Measurements from ENCODE around the gene CRYGB.
"Not testable (repeated sequence)": the region's sequence is repeated elsewhere in the genome, so short reads cannot be mapped to it uniquely, and the experiment has no call there.

CRYGB gene

DNA sequence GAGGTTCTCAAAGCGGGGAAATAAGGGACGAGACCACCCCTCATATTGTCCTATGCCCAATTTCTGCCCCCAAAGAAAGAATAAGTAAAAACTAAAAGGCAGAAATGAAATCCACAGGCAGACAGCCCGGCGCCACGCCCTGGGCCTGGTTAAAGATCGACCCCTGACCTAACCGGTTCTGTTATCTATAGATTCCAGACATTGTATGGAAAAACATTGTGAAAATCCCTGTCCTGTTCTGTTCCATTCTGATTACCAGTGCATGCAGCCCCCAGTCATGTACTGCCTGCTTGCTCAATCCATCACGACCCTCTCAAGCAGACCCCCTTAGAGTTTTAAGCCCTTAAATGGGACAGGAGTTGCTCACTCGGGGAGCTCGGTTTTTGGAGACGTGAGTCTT is 28.6 kb downstream of the CRYGB start:
- not testable (repeated sequence) for H3K36me3 ChIP-seq (ENCODE audit: control insufficient read depth in 2 of 2, insufficient read depth in 2 of 2, low read length in 2 of 2); H3K9ac ChIP-seq (ENCODE audit: low read depth in 1 of 2, low read length in 2 of 2); H3K27ac ChIP-seq (ENCODE audit: low read depth in 2 of 2, low read length in 2 of 2); H3K4me3 ChIP-seq (ENCODE audit: low read length in 2 of 2); H3K4me1 ChIP-seq (ENCODE audit: control insufficient read depth in 2 of 2, insufficient read depth in 2 of 2, low read length in 2 of 2); H3K27me3 ChIP-seq (ENCODE audit: control insufficient read depth in 2 of 2, insufficient read depth in 2 of 2, low read length in 2 of 2); H3K9me3 ChIP-seq (ENCODE audit: control insufficient read depth in 2 of 2, low read length in 2 of 2)

DNA sequence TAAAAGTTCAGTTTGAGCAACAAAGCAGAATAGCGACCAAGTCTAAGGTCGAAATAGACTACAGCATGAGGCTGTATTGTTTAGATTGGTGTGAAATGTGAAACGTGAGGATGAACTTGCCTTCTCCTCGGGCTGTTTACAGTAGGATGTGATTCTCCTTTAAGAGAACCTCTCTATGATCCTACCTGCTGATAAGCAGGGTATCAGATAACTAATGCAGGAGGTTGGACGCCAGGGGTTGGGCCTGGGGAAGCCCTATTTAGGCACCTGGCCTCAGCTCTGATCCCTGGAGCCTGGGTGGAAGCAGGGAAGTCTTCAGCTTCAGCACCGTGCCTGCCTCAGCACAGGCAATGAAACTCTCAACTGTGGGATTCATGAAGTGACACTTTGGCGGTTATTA is 33.0 kb downstream of the CRYGB start:
- no peaks in the 10 kb centered on the region for H3K36me3 ChIP-seq (ENCODE audit: control insufficient read depth in 2 of 2, insufficient read depth in 2 of 2, low read length in 2 of 2)
- H3K9ac ChIP-seq (ENCODE audit: low read depth in 1 of 2, low read length in 2 of 2) = no peak overlapping the region
- no peak overlapping the region for H3K27ac ChIP-seq (ENCODE audit: low read depth in 2 of 2, low read length in 2 of 2)
- H3K4me1 ChIP-seq (ENCODE audit: control insufficient read depth in 2 of 2, insufficient read depth in 2 of 2, low read length in 2 of 2) = no peaks in the 10 kb centered on the region
- no peak overlapping the region for H3K4me3 ChIP-seq (ENCODE audit: low read length in 2 of 2)
- H3K27me3 ChIP-seq (ENCODE audit: control insufficient read depth in 2 of 2, insufficient read depth in 2 of 2, low read length in 2 of 2) = no peaks in the 10 kb centered on the region
- no peaks in the 10 kb centered on the region for H3K9me3 ChIP-seq (ENCODE audit: control insufficient read depth in 2 of 2, low read length in 2 of 2)

DNA sequence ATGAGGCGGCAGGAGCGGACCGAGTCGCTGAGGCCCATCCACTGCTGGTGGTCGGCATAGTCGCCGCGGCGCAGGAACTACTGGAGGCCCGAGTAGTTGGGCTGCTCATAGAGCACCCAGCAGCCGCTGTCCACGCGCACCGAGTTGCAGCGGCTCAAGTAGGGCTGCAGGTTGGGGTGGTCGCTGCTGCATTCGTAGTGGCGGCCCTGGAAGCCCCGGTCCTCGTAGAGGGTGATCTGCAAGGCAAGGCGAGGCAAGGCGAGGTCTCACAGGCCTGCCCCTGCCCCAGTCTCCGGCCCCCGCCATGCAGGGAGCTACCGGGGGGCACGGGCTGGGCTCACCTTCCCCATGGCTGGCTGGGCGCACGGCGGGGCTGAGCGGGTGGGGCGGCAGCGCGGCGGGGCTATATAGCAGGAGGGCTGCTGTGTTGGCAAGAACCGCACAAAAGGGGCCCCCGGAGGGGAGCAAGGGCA is 33.6 kb downstream of the CRYGB start:
- H3K9ac ChIP-seq (ENCODE audit: low read depth in 1 of 2, low read length in 2 of 2); H3K27ac ChIP-seq (ENCODE audit: low read depth in 2 of 2, low read length in 2 of 2); H3K27me3 ChIP-seq (ENCODE audit: control insufficient read depth in 2 of 2, insufficient read depth in 2 of 2, low read length in 2 of 2); H3K36me3 ChIP-seq (ENCODE audit: control insufficient read depth in 2 of 2, insufficient read depth in 2 of 2, low read length in 2 of 2); H3K4me1 ChIP-seq (ENCODE audit: control insufficient read depth in 2 of 2, insufficient read depth in 2 of 2, low read length in 2 of 2); H3K4me3 ChIP-seq (ENCODE audit: low read length in 2 of 2); H3K9me3 ChIP-seq (ENCODE audit: control insufficient read depth in 2 of 2, low read length in 2 of 2): not testable (repeated sequence)

DNA sequence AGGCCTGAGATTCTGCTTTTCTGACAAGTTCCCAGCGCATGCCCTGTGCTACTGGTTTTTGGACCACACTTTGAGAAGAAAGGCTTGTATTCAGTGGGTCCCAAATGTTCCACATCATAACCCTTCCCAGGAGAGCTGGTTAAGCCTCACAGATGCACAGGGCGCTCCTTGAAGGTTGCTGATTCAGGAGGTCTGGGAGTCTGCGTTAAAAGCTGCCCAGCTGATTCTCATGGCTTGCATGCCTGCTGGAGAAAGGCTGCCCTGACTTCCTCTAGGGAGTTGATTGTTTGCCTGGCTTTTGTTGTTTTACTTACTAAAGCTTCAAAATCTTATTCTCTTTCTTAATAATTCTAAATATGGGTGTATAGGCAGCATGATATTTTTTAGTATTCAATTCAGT is 42.3 kb downstream of the CRYGB start:
- no peak overlapping the region for H3K4me3 ChIP-seq (ENCODE audit: low read length in 2 of 2)
- H3K27me3 ChIP-seq (ENCODE audit: control insufficient read depth in 2 of 2, insufficient read depth in 2 of 2, low read length in 2 of 2) = no peaks in the 10 kb centered on the region
- H3K27ac ChIP-seq (ENCODE audit: low read depth in 2 of 2, low read length in 2 of 2) = no peak overlapping the region
- H3K36me3 ChIP-seq (ENCODE audit: control insufficient read depth in 2 of 2, insufficient read depth in 2 of 2, low read length in 2 of 2) = no peaks in the 10 kb centered on the region
- H3K4me1 ChIP-seq (ENCODE audit: control insufficient read depth in 2 of 2, insufficient read depth in 2 of 2, low read length in 2 of 2) = no peaks in the 10 kb centered on the region
- no peaks in the 10 kb centered on the region for H3K9me3 ChIP-seq (ENCODE audit: control insufficient read depth in 2 of 2, low read length in 2 of 2)
- no peak overlapping the region for H3K9ac ChIP-seq (ENCODE audit: low read depth in 1 of 2, low read length in 2 of 2)

DNA sequence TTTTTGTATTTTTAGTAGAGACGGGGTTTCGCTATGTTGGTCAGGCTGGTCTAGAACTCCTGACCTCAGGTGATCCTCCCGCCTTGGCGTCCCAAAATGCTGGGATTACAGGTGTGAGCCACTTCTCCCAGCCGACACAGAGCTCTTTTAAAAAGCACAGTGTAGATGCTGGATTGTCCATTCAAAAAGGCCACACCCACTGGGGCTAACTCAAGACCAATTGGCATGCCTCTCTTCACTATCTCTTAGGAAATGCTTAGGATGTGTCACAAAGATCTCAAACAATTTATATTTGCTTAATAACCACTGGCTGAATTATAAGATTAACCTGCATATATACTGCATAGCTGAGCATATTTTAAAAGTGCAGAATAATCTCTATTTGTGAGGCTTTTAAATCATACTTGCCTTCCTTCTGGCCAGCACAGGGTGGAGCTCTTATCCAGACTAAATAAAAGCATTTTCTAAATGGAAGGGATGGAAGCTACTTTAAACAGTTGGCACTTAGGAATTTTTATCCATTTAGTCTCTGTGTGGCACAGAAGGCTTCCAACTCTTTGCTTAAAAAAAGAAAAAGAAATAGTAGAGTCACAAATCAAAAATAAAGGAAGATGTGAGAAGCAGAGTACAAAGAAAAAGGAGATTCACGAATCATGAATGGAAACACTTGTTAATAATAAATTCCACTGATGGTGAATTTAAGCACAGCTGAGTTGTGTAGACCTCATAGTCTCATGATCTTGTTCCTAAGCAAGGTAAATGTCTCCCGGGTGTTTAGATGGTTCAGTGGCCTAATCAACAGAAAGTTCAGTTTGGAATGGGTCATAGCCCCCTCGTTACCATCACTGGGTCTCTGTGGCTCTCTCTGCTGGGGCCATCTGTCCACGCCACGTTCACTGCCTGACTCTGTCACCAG is 44.0 kb downstream of the CRYGB start:
- no peaks in the 10 kb centered on the region for H3K4me1 ChIP-seq (ENCODE audit: control insufficient read depth in 2 of 2, insufficient read depth in 2 of 2, low read length in 2 of 2)

GRCh38 chr2:208099682-208100470 is 46.1 kb downstream of the CRYGB start:
- Histone ChIP-seq H3K4me3 (ENCODE audit: low read length in 2 of 2) (no peak overlapping the region), H3K4me1 (ENCODE audit: control insufficient read depth in 2 of 2, insufficient read depth in 2 of 2, low read length in 2 of 2) (no peaks in the 10 kb centered on the region), H3K27me3 (ENCODE audit: control insufficient read depth in 2 of 2, insufficient read depth in 2 of 2, low read length in 2 of 2) (no peaks in the 10 kb centered on the region), H3K36me3 (ENCODE audit: control insufficient read depth in 2 of 2, insufficient read depth in 2 of 2, low read length in 2 of 2) (no peaks in the 10 kb centered on the region), H3K9me3 (ENCODE audit: control insufficient read depth in 2 of 2, low read length in 2 of 2) (no peaks in the 10 kb centered on the region), H3K27ac (ENCODE audit: low read depth in 2 of 2, low read length in 2 of 2) (no peak overlapping the region), H3K9ac (ENCODE audit: low read depth in 1 of 2, low read length in 2 of 2) (no peak overlapping the region)

More for the DNA sequence above, 44.0 kb downstream of the CRYGB start:
- Histone ChIP-seq H3K9ac (ENCODE audit: low read depth in 1 of 2, low read length in 2 of 2) (no peak overlapping the region), H3K36me3 (ENCODE audit: control insufficient read depth in 2 of 2, insufficient read depth in 2 of 2, low read length in 2 of 2) (no peaks in the 10 kb centered on the region), H3K9me3 (ENCODE audit: control insufficient read depth in 2 of 2, low read length in 2 of 2) (no peaks in the 10 kb centered on the region), H3K27me3 (ENCODE audit: control insufficient read depth in 2 of 2, insufficient read depth in 2 of 2, low read length in 2 of 2) (no peaks in the 10 kb centered on the region), H3K4me3 (ENCODE audit: low read length in 2 of 2) (no peak overlapping the region), H3K27ac (ENCODE audit: low read depth in 2 of 2, low read length in 2 of 2) (no peak overlapping the region)

DNA sequence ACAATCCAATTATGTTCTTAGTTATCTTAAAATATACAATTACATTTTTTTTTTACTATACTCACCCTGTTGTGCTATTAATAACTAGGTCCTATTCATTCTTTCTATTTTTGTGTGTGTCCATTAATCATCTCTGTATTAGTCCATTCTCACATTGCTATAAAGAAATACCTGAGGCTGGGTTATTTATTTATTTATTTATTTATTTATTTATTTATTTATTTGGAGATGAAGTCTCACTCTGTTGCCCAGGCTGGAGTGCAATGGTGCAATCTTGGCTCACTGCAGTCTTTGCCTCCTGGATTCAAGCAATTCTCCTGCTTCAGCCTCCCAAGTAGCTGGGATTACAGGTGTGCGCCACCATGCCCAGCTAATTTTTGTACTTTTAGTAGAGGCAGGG is 47.3 kb downstream of the CRYGB start:
- H3K36me3 ChIP-seq (ENCODE audit: control insufficient read depth in 2 of 2, insufficient read depth in 2 of 2, low read length in 2 of 2); H3K4me1 ChIP-seq (ENCODE audit: control insufficient read depth in 2 of 2, insufficient read depth in 2 of 2, low read length in 2 of 2); H3K9ac ChIP-seq (ENCODE audit: low read depth in 1 of 2, low read length in 2 of 2); H3K9me3 ChIP-seq (ENCODE audit: control insufficient read depth in 2 of 2, low read length in 2 of 2); H3K27ac ChIP-seq (ENCODE audit: low read depth in 2 of 2, low read length in 2 of 2); H3K4me3 ChIP-seq (ENCODE audit: low read length in 2 of 2); H3K27me3 ChIP-seq (ENCODE audit: control insufficient read depth in 2 of 2, insufficient read depth in 2 of 2, low read length in 2 of 2): not testable (repeated sequence)

- H3K9ac ChIP-seq (ENCODE audit: low read depth in 1 of 2, low read length in 2 of 2) = no peak overlapping the region
- H3K9me3 ChIP-seq (ENCODE audit: control insufficient read depth in 2 of 2, low read length in 2 of 2) = no peaks in the 10 kb centered on the region
- no peaks in the 10 kb centered on the region for H3K27me3 ChIP-seq (ENCODE audit: control insufficient read depth in 2 of 2, insufficient read depth in 2 of 2, low read length in 2 of 2)
- no peaks in the 10 kb centered on the region for H3K4me1 ChIP-seq (ENCODE audit: control insufficient read depth in 2 of 2, insufficient read depth in 2 of 2, low read length in 2 of 2)
- H3K36me3 ChIP-seq (ENCODE audit: control insufficient read depth in 2 of 2, insufficient read depth in 2 of 2, low read length in 2 of 2) = no peaks in the 10 kb centered on the region
- H3K4me3 ChIP-seq (ENCODE audit: low read length in 2 of 2) = no peak overlapping the region
- H3K27ac ChIP-seq (ENCODE audit: low read depth in 2 of 2, low read length in 2 of 2) = no peak overlapping the region
Observed at GRCh38 chr2:208098267-208098666, 47.7 kb downstream of the CRYGB start.

DNA sequence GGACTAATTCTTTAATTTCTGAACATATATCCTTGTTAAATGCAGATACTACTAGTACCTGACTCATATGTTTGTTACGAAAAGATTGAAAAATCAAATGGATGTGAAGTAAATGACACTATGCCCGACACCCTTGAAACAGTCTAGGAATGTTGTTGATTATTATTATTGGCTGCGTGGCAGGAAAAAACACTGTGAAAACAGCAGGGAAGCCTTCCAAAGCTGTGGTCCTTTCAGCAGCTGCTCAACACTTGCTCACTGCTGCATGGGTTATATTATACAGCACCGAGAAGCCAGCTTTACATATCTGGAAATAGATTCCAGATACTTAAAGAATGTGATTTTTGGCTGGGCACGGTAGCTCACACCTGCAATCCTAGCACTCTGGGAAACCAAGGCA is 48.2 kb downstream of the CRYGB start:
- Histone ChIP-seq H3K4me1 (ENCODE audit: control insufficient read depth in 2 of 2, insufficient read depth in 2 of 2, low read length in 2 of 2) (no peaks in the 10 kb centered on the region), H3K9ac (ENCODE audit: low read depth in 1 of 2, low read length in 2 of 2) (no peak overlapping the region), H3K9me3 (ENCODE audit: control insufficient read depth in 2 of 2, low read length in 2 of 2) (no peaks in the 10 kb centered on the region), H3K27me3 (ENCODE audit: control insufficient read depth in 2 of 2, insufficient read depth in 2 of 2, low read length in 2 of 2) (no peaks in the 10 kb centered on the region), H3K36me3 (ENCODE audit: control insufficient read depth in 2 of 2, insufficient read depth in 2 of 2, low read length in 2 of 2) (no peaks in the 10 kb centered on the region), H3K4me3 (ENCODE audit: low read length in 2 of 2) (no peak overlapping the region), H3K27ac (ENCODE audit: low read depth in 2 of 2, low read length in 2 of 2) (no peak overlapping the region)

GRCh38 chr2:208097313-208097712 is 48.6 kb downstream of the CRYGB start:
- Histone ChIP-seq H3K27ac (ENCODE audit: low read depth in 2 of 2, low read length in 2 of 2) (no peak overlapping the region), H3K9ac (ENCODE audit: low read depth in 1 of 2, low read length in 2 of 2) (no peak overlapping the region), H3K9me3 (ENCODE audit: control insufficient read depth in 2 of 2, low read length in 2 of 2) (no peaks in the 10 kb centered on the region), H3K4me3 (ENCODE audit: low read length in 2 of 2) (no peak overlapping the region), H3K4me1 (ENCODE audit: control insufficient read depth in 2 of 2, insufficient read depth in 2 of 2, low read length in 2 of 2) (no peaks in the 10 kb centered on the region), H3K27me3 (ENCODE audit: control insufficient read depth in 2 of 2, insufficient read depth in 2 of 2, low read length in 2 of 2) (no peaks in the 10 kb centered on the region), H3K36me3 (ENCODE audit: control insufficient read depth in 2 of 2, insufficient read depth in 2 of 2, low read length in 2 of 2) (no peaks in the 10 kb centered on the region)
